Measurements from ENCODE around the gene KCNJ4. TPM values are rescaled to one million over a fixed set of nuclear protein-coding genes. Genes with fewer than 3 reads are reported as not detected.

Gene KCNJ4
- total RNA-seq, 1 experiment from 2014 or later: 0.18 TPM

DNA sequence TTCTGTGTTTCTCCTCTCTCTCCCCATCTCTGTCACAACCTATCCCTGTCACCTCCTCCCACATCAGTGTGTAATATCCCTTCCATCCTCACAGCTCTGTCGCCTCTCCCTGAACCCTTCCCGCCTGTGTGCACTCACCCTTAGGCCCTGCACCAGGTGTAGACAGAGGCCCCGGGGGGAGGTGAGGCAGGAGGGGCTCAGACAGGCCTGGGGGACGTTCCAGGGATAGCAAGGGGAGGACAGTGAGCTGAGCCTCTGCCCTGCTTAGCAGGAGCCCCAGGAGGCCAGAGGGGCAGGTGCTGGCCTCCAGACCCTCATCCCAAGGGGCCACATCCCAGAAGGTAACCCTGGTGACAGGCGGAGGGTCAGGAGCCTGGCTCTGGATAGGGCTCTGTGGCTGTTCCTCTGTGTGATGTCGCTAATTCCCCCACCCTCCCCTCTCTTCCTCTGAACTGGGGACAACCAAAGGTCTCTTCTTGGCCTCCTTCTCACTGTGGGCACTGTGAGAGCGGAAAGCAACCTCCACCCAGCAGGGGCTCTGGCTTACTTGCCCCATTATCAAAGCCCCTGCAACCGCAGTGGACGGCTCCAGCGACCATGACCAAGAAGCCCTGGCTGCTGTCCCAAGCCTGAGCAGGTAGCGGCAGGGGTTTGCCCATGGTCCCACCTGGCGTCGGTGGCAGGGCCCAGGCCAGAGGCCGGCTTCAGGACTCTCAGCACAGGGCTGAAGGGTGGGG lies 35.7 kb downstream of the KCNJ4 start:
- H3K36me3 ChIP-seq (ENCODE audit: control insufficient read depth, insufficient read depth, low read length): no peaks in the 10 kb centered on the region
- ChIA-PET POLR2A (no interaction called here), CTCF (no interaction called here)
- BruUV-seq (replicated peaks): no TSS peak
- no peak for ATAC-seq
- no peaks in the 10 kb centered on the region for H3K4me1 ChIP-seq (ENCODE audit: control insufficient read depth, insufficient read depth, low read length)
- no peaks in the 10 kb centered on the region for H3K27me3 ChIP-seq (ENCODE audit: control insufficient read depth, insufficient read depth, low read length)
- intact Hi-C loops (cut with micrococcal nuclease; ENCODE audit: unreplicated experiment): no loop called here
- DNase-seq (ENCODE audit: low read depth, low spot score): no peak
- no peaks in the 10 kb centered on the region for H3K9me3 ChIP-seq (ENCODE audit: control insufficient read depth, insufficient read depth, low read depth, low read length)
- no peak for TF ChIP-seq CTCF (IDR thresholded peaks at IDR 0.05)
- TF ChIP-seq REST (IDR thresholded peaks at IDR 0.05; ENCODE audit: insufficient read depth in 1 of 2, low read depth in 2 of 2, low read length in 1 of 2): no peak
- in situ Hi-C loops (cut with HindIII; ENCODE audit: low pct_unique_long_range_greater_than_20kb, low sequenced_read_pairs): no loop called here
- H3K4me3 ChIP-seq (ENCODE audit: low read depth in 2 of 2, low read length in 2 of 2): no peak overlapping the region
- no peak overlapping the region for H3K27ac ChIP-seq (ENCODE audit: low read length)

GRCh38 chr22:38418589-38418988 lies 36.4 kb downstream of the KCNJ4 start:
- in situ Hi-C loops (cut with HindIII; ENCODE audit: low pct_unique_long_range_greater_than_20kb, low sequenced_read_pairs) (no loop called here), intact Hi-C loops (cut with micrococcal nuclease; ENCODE audit: unreplicated experiment) (no loop called here)
- no peak for ATAC-seq
- DNase-seq (ENCODE audit: low read depth, low spot score): no peak
- BruUV-seq (replicated peaks): no TSS peak
- H3K4me3 ChIP-seq (ENCODE audit: low read depth in 2 of 2, low read length in 2 of 2): no peak overlapping the region
- CTCF ChIA-PET: interaction anchor here (0.7 kb wide), 1 partner anchor 26 kb away, joined by 7 read pairs; no protein-coding TSS in a partner anchor
- H3K27ac ChIP-seq (ENCODE audit: low read length): no peak overlapping the region
- TF ChIP-seq POLR2AphosphoS5 (IDR thresholded peaks at IDR 0.05; ENCODE audit: low read depth, low read length): no peak
- TF ChIP-seq TCF7L2 (IDR thresholded peaks at IDR 0.05; ENCODE audit: low read depth, low read length): no peak
- TF ChIP-seq CTCF (IDR thresholded peaks at IDR 0.05): no peak
- no peak for TF ChIP-seq SIN3A (IDR thresholded peaks at IDR 0.05; ENCODE audit: borderline replicate concordance, insufficient read depth, low read depth, low read length)
- TF ChIP-seq REST (IDR thresholded peaks at IDR 0.05; ENCODE audit: insufficient read depth in 1 of 2, low read depth in 2 of 2, low read length in 1 of 2): no peak
- POLR2A ChIA-PET: no interaction called here
- H3K9me3 ChIP-seq (ENCODE audit: control insufficient read depth, insufficient read depth, low read depth, low read length): no peaks in the 10 kb centered on the region
- H3K4me1 ChIP-seq (ENCODE audit: control insufficient read depth, insufficient read depth, low read length): no peaks in the 10 kb centered on the region
- no peaks in the 10 kb centered on the region for H3K36me3 ChIP-seq (ENCODE audit: control insufficient read depth, insufficient read depth, low read length)
- H3K27me3 ChIP-seq (ENCODE audit: control insufficient read depth, insufficient read depth, low read length): no peaks in the 10 kb centered on the region

All from Panc1 (cell line).